ENCODE results near the gene ITGB5.

Gene ITGB5

DNA sequence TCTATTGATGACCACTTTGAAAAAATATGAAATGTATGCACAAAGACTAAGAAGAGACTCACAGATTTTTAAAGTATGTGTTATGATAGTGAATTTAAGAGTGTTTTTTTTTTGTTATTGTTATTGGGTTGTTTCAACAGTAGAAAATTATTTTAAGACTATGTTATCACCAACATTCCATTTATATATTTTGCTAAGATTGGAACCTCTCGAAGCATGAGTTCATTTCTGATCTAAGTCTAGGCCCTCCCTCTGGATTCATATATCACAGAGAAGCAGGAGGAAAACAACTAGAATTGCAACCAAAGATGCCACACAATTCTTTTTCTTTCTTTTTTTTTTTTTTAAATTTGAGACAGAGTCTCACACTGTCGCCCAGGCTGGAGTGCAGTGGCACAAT lies 46.8 kb downstream of the ITGB5 start (continued):
- TF ChIP-seq CREB5 (CRISPR knock-in tag; IDR thresholded peaks at IDR 0.05; ENCODE audit: low read depth) = no peak

DNA sequence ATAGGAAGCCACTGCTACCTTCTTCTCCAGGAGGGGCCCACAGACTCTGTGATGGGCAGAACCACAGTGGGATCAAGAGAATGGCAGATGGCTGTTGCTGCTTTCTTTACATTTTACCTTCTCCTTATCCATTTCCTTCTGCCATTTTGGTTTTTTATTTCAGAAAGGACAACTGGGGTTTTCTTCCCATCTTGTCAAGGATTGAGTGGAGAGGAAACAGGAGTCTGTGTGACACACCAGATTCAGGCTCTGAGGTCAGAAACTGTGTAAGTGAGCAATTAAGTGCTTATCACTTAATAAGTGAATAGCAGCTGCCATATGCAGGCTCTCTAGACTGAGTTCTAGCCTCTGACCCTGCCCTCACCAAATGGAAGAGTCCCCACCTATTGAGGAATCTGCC lies 47.3 kb downstream of the ITGB5 start:
- ATAC-seq = no peak
- TF ChIP-seq ESRRG (CRISPR knock-in tag; IDR thresholded peaks at IDR 0.05) (no peak), ZFP3 (CRISPR knock-in tag; IDR thresholded peaks at IDR 0.05) (0 out of 2 replicates have a peak, but pooled peaks have one; percentile 53)

DNA sequence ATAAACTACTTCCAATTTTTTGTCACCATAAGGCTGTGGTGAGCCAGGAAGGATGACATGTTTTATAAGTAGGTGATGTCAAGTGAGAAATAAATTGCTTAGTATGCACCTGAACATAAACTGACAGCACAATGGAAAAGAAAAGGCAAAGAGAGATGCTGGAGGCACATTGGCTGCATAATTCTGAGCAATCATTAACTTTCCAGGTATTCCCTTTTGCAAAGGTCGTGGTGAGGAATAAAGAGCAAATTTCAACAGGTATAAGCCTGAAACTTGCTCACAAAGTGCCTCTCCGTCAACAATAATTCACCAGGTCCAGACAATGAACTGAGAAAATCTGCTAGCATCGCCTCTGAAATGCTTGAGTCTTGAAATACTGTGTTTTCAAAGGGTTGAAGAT lies 48.2 kb downstream of the ITGB5 start:
- no peak for TF ChIP-seq ZNF8 (CRISPR knock-in tag; IDR thresholded peaks at IDR 0.05)
- TF ChIP-seq OSR1 (CRISPR knock-in tag; IDR thresholded peaks at IDR 0.05) = no peak
- TF ChIP-seq BACH2 (CRISPR knock-in tag; IDR thresholded peaks at IDR 0.05; ENCODE audit: borderline replicate concordance) = no peak
- TF ChIP-seq ZFP30 (CRISPR knock-in tag; IDR thresholded peaks at IDR 0.05) = no peak
- no peak for TF ChIP-seq ISL1 (CRISPR knock-in tag; IDR thresholded peaks at IDR 0.05)
- TF ChIP-seq CREB5 (CRISPR knock-in tag; IDR thresholded peaks at IDR 0.05; ENCODE audit: low read depth) = no peak
- ATAC-seq = no peak

DNA sequence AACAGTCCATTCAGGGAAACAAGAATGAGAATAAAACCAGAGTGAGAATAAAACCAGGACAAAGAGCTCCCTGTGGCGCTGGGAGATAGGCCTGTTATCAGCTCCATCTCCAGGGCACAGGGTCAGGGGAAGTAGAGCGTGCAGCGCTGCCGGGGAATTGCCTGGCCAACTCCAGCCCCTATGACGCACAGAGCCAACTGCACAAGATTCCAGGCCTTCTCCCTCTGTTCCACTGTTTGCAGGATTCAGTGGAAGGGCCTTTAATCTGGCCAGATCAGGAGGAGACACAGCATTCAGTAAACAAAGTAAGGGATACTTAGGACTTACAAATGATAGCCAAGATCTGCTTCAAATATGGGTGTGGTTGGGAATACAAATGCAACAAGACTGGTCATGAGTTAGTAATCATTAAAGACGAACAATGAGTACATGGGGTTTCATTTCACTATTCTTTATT lies 49.4 kb downstream of the ITGB5 start:
- ATAC-seq = peak; percentile 88
- TF ChIP-seq ZC3H10 (CRISPR knock-in tag; IDR thresholded peaks at IDR 0.05) (0 out of 2 replicates have a peak, but pooled peaks have one; percentile 29), ISL1 (CRISPR knock-in tag; IDR thresholded peaks at IDR 0.05) (peak; percentile 20; the same call in 1 of the 2 replicates), OSR1 (CRISPR knock-in tag; IDR thresholded peaks at IDR 0.05) (no peak), ZNF8 (CRISPR knock-in tag; IDR thresholded peaks at IDR 0.05) (peak; percentile 19; the same call in 1 of the 2 replicates), ZFP3 (CRISPR knock-in tag; IDR thresholded peaks at IDR 0.05) (peak; percentile 85), TOX (CRISPR knock-in tag; IDR thresholded peaks at IDR 0.05; ENCODE audit: borderline replicate concordance) (peak; percentile 55), GLIS3 (CRISPR knock-in tag; IDR thresholded peaks at IDR 0.05) (peak; percentile 93; the same call in 1 of the 2 replicates), RARB (CRISPR knock-in tag; IDR thresholded peaks at IDR 0.05) (peak; percentile 72; the same call in 1 of the 2 replicates), ESRRG (CRISPR knock-in tag; IDR thresholded peaks at IDR 0.05) (0 out of 2 replicates have a peak, but pooled peaks have one; percentile 37), TSHZ2 (CRISPR knock-in tag; IDR thresholded peaks at IDR 0.05) (peak; percentile 76), CSDC2 (CRISPR knock-in tag; IDR thresholded peaks at IDR 0.05) (peak; percentile 93), TCF4 (CRISPR knock-in tag; IDR thresholded peaks at IDR 0.05; ENCODE audit: borderline replicate concordance) (peak; percentile 82; the same call in 1 of the 2 replicates), POU6F1 (CRISPR knock-in tag; IDR thresholded peaks at IDR 0.05; ENCODE audit: borderline replicate concordance, low read depth) (0 out of 2 replicates have a peak, but pooled peaks have one; percentile 50), ZFP30 (CRISPR knock-in tag; IDR thresholded peaks at IDR 0.05) (no peak), ZNF70 (CRISPR knock-in tag; IDR thresholded peaks at IDR 0.05) (peak; percentile 62; the same call in 1 of the 2 replicates), BACH2 (CRISPR knock-in tag; IDR thresholded peaks at IDR 0.05; ENCODE audit: borderline replicate concordance) (no peak), CREB5 (CRISPR knock-in tag; IDR thresholded peaks at IDR 0.05; ENCODE audit: low read depth) (no peak), ARNTL (CRISPR knock-in tag; IDR thresholded peaks at IDR 0.05; ENCODE audit: borderline replicate concordance, low read depth) (no peak), SNAI2 (CRISPR knock-in tag; IDR thresholded peaks at IDR 0.05) (peak; percentile 92)
- TF ChIP-seq, protein P1, sequence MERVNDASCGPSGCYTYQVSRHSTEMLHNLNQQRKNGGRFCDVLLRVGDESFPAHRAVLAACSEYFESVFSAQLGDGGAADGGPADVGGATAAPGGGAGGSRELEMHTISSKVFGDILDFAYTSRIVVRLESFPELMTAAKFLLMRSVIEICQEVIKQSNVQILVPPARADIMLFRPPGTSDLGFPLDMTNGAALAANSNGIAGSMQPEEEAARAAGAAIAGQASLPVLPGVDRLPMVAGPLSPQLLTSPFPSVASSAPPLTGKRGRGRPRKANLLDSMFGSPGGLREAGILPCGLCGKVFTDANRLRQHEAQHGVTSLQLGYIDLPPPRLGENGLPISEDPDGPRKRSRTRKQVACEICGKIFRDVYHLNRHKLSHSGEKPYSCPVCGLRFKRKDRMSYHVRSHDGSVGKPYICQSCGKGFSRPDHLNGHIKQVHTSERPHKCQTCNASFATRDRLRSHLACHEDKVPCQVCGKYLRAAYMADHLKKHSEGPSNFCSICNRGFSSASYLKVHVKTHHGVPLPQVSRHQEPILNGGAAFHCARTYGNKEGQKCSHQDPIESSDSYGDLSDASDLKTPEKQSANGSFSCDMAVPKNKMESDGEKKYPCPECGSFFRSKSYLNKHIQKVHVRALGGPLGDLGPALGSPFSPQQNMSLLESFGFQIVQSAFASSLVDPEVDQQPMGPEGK (CRISPR knock-in tag; IDR thresholded peaks at IDR 0.05; ENCODE audit: borderline replicate concordance) = 0 out of 2 replicates have a peak, but pooled peaks have one; percentile 38
- TF ChIP-seq, protein P2, sequence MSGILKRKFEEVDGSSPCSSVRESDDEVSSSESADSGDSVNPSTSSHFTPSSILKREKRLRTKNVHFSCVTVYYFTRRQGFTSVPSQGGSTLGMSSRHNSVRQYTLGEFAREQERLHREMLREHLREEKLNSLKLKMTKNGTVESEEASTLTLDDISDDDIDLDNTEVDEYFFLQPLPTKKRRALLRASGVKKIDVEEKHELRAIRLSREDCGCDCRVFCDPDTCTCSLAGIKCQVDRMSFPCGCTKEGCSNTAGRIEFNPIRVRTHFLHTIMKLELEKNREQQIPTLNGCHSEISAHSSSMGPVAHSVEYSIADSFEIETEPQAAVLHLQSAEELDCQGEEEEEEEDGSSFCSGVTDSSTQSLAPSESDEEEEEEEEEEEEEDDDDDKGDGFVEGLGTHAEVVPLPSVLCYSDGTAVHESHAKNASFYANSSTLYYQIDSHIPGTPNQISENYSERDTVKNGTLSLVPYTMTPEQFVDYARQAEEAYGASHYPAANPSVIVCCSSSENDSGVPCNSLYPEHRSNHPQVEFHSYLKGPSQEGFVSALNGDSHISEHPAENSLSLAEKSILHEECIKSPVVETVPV (CRISPR knock-in tag; IDR thresholded peaks at IDR 0.05) = no peak

Measured in SK-N-SH treated with all-trans-retinoic acid at 6 μM for 48 hours (cell line).